RCC 7860 (cell line): Measurements from ENCODE around the gene LGALS13.
"Not testable (repeated sequence)": the region's sequence is repeated elsewhere in the genome, so short reads cannot be mapped to it uniquely, and the experiment has no call there.

Experiments used
- DNase-seq: peaks from one replicate; pipeline ENCODE4 v3.0.0-alpha.2; 2015; ENCODE audit warnings: low spot score
- FAIRE-seq: peaks from 2 replicates; lab custom pipeline; 2012; peaks lifted over from hg19 to GRCh38; lab: Jason Lieb, UNC

The LGALS13 gene

GRCh38 chr19:39613597-39613996 is 11.3 kb downstream of the LGALS13 start:
- FAIRE-seq, result no peak
- DNase-seq, result no peak

- no peak for FAIRE-seq
Measured at GRCh38 chr19:39617745-39618144, 15.4 kb downstream of the LGALS13 start.

GRCh38 chr19:39623946-39624345 is 21.6 kb downstream of the LGALS13 start:
- FAIRE-seq, result no peak
- no peak for DNase-seq

More at GRCh38 chr19:39617745-39618144, 15.4 kb downstream of the LGALS13 start:
- DNase-seq, result no peak

GRCh38 chr19:39627631-39628030 is 25.3 kb downstream of the LGALS13 start:
- FAIRE-seq, DNase-seq: not testable (repeated sequence)

GRCh38 chr19:39631178-39631577 is 28.9 kb downstream of the LGALS13 start:
- FAIRE-seq (no peak), DNase-seq (no peak)

- no peak for DNase-seq
- FAIRE-seq, result no peak
Measured at GRCh38 chr19:39631626-39632025, 29.3 kb downstream of the LGALS13 start.

- no peak for FAIRE-seq
Measured at GRCh38 chr19:39637891-39638290, 35.6 kb downstream of the LGALS13 start.

GRCh38 chr19:39641773-39642172 is 39.4 kb downstream of the LGALS13 start:
- no peak for FAIRE-seq
- no peak for DNase-seq

More at GRCh38 chr19:39637891-39638290, 35.6 kb downstream of the LGALS13 start:
- DNase-seq, result no peak

- DNase-seq (no peak), FAIRE-seq (no peak)
Measured at GRCh38 chr19:39643591-39643990, 41.3 kb downstream of the LGALS13 start.

- no peak for FAIRE-seq
- no peak for DNase-seq
Measured at GRCh38 chr19:39645800-39646411, 43.6 kb downstream of the LGALS13 start.

- FAIRE-seq (no peak), DNase-seq (no peak)
Measured at GRCh38 chr19:39647918-39648317, 45.6 kb downstream of the LGALS13 start.

- DNase-seq (no peak), FAIRE-seq (no peak)
Measured at GRCh38 chr19:39655613-39656012, 53.3 kb downstream of the LGALS13 start, which contains the start of gene LGALS16. Gene LGALS16 (plus strand): TSS chr19:39655913. CDS start chr19:39655962, 49 bp downstream.
